ENCODE data around the gene MSH3.
"Not testable (repeated sequence)": the region's sequence is repeated elsewhere in the genome, so short reads cannot be mapped to it uniquely, and the experiment has no call there.

MSH3 gene

DNA sequence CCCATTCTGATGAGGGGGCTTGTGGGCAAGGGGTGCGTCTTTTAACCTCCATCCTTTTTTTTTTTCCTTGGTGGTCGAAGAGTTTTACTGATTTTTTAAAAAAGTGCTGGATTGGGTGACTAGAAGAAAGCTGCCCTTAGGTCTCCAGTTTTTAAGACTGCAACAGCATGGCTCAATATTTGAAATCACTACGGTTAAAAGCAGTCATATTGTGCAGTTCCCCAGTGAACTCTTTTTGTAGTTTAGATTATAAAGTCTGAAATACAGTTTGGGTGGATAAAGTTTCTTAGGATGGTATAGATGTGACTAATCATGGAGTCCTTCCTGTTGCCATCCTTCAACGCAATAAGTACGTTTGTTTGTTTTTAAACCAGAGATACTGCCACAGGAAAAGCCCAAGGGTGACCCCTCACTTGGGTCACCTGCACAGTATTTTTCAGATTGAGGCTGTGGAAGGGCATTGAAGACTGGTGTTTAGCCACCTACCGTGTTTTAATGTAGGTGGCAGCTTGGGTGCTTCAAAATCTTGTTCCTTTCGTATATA, 851 bp downstream of the MSH3 start:
- no peak for DNase-seq (ENCODE audit: low read depth in 1 of 2, low spot score in 1 of 2)

DNA sequence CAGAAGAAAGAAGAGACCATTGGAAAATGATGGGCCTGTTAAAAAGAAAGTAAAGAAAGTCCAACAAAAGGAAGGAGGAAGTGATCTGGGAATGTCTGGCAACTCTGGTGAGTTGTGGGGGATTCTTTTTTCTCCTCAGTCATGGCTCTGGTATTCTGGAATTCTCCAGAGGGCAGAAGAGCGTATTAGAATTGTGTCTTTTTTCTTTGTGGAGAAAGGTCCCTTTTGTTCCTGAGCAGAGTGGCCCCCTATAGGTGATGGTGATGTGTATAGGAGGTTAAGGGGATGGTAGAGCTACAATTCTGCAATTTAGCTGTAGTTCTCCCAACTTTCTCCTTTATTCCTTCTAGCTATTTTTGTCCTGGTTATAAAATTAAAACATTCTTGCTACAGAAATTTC, 2.0 kb downstream of the MSH3 start:
- no peak for DNase-seq (ENCODE audit: low read depth in 1 of 2, low spot score in 1 of 2)

DNA sequence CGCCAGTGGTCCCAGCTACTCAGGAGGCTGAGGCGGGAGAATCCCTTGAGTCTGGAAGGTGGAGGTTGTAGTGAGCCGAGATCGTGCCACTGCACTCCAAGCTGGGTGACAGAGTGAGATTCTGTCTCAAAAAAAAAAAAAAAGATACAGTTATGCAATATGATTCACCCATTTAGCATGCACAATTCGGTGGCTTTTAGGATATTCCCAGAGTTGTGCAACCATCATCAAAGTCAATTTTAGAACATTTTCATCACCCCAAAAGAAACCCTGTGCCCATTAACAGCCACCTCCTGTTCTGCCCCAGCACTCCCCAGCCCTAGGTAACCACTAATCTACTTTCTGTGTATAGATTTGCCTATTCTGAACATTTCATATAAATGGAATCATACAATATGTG, 4.7 kb downstream of the MSH3 start:
- no peak for DNase-seq (ENCODE audit: low read depth in 1 of 2, low spot score in 1 of 2)

DNA sequence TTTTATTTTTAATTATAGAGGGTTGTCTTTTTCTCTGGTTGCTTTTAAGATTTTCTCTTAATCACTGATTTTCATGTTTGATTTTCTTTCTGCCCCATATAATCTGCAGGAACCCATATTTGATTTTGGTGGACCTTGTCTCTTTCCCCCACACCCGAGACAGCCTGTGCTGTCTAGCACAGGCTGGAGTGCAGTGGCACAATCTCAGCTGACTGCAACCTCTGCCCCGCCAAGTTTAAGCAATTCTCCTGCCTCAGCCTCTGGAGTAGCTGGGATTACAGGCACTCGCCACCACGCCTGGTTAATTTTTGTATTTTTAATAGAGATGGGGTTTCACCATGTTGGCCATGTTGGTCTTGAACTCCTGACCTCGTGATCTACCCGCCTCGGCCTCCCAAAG, 6.2 kb downstream of the MSH3 start:
- DNase-seq (ENCODE audit: low read depth in 1 of 2, low spot score in 1 of 2) = not testable (repeated sequence)

DNA sequence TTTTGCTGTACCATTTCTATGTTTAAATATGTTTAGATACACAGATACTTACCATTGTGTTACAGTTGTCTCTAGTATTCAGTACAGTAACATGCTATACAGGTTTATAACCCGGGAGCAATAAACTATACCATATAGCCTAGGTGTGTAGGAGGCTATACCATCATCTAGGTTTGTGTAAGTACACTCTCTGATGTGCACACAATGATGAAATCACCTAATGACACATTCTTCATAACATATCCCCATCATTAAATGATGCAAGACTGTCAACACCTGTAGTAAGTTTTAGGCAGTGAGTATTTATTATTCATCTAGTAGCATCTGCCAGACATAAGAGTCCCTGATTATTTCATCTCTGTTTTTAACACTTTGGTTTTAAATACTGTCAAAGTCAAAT, 7.7 kb downstream of the MSH3 start:
- no peak for DNase-seq (ENCODE audit: low read depth in 1 of 2, low spot score in 1 of 2)

DNA sequence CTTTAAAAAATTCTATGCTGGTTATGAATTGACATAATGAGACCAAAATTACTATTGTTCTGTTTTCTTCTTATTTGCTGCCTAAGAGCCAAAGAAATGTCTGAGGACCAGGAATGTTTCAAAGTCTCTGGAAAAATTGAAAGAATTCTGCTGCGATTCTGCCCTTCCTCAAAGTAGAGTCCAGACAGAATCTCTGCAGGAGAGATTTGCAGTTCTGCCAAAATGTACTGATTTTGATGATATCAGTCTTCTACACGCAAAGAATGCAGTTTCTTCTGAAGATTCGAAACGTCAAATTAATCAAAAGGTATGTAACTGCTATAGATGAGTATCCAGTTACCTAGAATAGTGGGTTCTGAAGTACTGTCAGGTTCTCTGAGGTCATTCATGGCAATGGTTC, 10.6 kb downstream of the MSH3 start:
- DNase-seq (ENCODE audit: low read depth in 1 of 2, low spot score in 1 of 2) = no peak

DNA sequence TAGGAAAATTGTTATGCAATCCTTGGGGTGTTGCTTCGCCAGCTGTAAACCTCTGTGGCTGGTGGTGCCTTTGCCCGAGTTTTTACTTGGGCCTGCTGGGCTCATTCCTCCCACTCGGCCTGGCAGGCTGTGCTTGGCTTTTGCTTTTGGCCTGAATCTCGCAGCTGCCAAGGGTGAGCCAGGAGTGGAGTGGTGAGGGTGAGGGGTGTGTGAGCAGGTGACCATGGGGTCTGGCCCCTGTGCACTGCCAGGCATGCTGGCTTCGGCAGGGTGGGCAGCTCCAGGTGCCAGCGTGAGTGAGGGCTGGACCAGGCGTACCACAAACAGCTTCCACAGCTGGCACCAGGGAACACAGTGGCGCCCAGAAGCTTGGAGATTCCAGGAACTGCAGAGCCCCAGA, 12.9 kb downstream of the MSH3 start:
- DNase-seq (ENCODE audit: low read depth in 1 of 2, low spot score in 1 of 2) = no peak

DNA sequence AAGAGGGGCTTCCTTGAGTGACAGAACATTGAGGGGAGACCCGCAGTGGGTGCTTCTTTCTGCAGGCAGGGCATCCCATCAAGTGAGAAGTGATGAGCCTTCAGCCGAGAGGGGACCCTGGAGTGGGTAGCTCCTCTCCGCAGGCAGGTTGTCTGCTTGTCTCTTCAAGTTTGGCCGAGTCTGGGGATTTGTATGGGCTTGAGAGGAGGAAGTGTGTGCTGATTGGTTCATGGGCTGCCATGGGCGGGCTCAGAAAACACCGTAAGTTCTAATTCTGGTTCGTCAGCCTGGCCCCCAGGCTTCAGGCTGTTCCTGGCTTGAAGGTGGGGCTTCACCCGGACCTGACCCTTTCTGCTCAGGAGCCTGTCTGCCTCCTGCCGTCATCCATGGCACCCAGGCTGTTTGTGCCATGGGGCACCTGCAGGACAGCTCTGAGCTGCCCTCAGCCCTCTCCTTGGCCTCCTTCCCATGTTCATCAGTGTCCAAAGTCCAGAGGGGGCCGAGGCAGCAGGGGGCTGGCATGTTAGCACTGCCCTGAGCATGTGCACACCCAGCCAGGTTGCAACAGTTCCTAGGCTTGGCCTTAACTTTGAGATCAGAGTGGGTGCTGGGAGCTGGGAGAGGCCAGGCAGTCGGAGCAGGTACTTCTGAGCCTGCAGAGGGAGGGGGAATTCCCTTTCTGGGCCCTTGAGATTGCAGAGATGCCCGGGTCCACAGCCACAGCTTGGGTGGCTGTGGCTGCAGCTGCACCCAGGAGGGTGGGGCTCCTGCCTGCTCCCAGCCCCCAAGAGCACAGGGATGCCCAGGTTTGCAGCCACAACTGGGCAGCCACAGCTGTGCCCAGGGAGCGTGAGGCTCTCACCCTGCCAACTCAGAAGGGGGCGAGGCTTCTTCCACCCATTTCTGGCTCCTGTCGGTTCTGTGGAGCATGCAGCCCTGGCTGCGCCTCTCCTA, 13.8 kb downstream of the MSH3 start:
- no peak for DNase-seq (ENCODE audit: low read depth in 1 of 2, low spot score in 1 of 2)

GRCh38 chr5:80672140-80672736, 17.8 kb downstream of the MSH3 start:
- DNase-seq (ENCODE audit: low read depth in 1 of 2, low spot score in 1 of 2) = peak; percentile 10 to 30

GRCh38 chr5:80676706-80677105, 22.3 kb downstream of the MSH3 start:
- no peak for DNase-seq (ENCODE audit: low read depth in 1 of 2, low spot score in 1 of 2)

- DNase-seq (ENCODE audit: low read depth in 1 of 2, low spot score in 1 of 2) = no peak
These were observed 32.3 kb downstream of the MSH3 start for GRCh38 chr5:80686757-80687156.

GRCh38 chr5:80688648-80689420, 34.4 kb downstream of the MSH3 start:
- no peak for DNase-seq (ENCODE audit: low read depth in 1 of 2, low spot score in 1 of 2)

DNA sequence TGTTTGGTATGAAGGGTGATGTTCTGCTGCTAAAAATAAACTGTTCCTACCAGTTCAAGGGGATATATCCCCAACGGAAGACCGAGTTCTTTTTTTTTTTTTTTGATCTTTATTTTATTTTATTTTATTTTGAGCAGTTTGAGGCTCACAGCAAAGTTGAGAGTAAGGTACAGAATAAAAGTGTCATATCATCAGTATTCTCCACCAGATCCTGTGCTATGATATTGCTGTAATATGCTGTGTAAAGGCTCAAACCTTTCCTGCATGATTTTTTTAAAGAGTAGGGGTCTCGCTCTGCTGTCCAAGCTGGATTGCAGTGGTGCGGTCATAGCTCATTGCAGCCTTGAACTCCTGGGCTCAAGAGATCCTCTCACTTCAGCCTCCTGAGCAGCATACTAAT, 35.2 kb downstream of the MSH3 start:
- DNase-seq (ENCODE audit: low read depth in 1 of 2, low spot score in 1 of 2) = no peak

DNA sequence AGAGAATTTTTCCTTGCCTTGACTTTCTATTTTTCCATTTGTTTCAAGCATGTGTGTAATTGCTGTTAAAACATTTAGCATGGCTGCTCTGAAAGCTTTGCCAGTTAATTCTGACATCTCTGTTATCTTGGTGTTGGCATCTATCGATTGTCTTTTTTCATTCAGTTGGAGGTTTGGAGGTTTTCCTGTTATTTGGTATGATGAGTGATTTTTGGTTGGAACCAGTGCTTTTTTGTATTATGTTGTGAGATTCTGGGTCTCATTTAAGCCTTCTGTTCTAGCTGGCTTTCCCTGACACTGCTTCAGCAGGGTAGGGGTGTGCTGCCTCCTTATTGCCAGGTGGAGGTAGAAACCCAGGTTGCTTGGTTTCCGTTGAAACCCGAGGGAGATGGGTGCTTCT, 41.2 kb downstream of the MSH3 start:
- no peak for DNase-seq (ENCODE audit: low read depth in 1 of 2, low spot score in 1 of 2)

- DNase-seq (ENCODE audit: low read depth in 1 of 2, low spot score in 1 of 2) = no peak
These were observed 42.0 kb downstream of the MSH3 start for GRCh38 chr5:80696450-80696849.

GRCh38 chr5:80697100-80697499, 42.6 kb downstream of the MSH3 start:
- no peak for DNase-seq (ENCODE audit: low read depth in 1 of 2, low spot score in 1 of 2)

- no peak for DNase-seq (ENCODE audit: low read depth in 1 of 2, low spot score in 1 of 2)
These were observed 43.9 kb downstream of the MSH3 start for GRCh38 chr5:80698369-80698768.

- DNase-seq (ENCODE audit: low read depth in 1 of 2, low spot score in 1 of 2) = no peak
These were observed 47.1 kb downstream of the MSH3 start for GRCh38 chr5:80701597-80701996.

- no peak for DNase-seq (ENCODE audit: low read depth in 1 of 2, low spot score in 1 of 2)
These were observed 48.8 kb downstream of the MSH3 start for GRCh38 chr5:80703291-80703690.

- DNase-seq (ENCODE audit: low read depth in 1 of 2, low spot score in 1 of 2) = no peak
These were observed 49.3 kb downstream of the MSH3 start for GRCh38 chr5:80703747-80704146.

GRCh38 chr5:80704221-80704620, 49.8 kb downstream of the MSH3 start:
- no peak for DNase-seq (ENCODE audit: low read depth in 1 of 2, low spot score in 1 of 2)
